Activated T-helper 1 cell treated with Interleukin-2 at 50 U/mL for 16 hours (primary cell): Measurements from ENCODE around the gene FBXL15.
"Not testable (repeated sequence)": the region's sequence is repeated elsewhere in the genome, so short reads cannot be mapped to it uniquely, and the experiment has no call there.

Experiments used
- DNase-seq: peaks from one replicate; pipeline ENCODE4 v3.0.0-alpha.2; 2020; ENCODE audit warnings: low read depth

The FBXL15 gene

DNA sequence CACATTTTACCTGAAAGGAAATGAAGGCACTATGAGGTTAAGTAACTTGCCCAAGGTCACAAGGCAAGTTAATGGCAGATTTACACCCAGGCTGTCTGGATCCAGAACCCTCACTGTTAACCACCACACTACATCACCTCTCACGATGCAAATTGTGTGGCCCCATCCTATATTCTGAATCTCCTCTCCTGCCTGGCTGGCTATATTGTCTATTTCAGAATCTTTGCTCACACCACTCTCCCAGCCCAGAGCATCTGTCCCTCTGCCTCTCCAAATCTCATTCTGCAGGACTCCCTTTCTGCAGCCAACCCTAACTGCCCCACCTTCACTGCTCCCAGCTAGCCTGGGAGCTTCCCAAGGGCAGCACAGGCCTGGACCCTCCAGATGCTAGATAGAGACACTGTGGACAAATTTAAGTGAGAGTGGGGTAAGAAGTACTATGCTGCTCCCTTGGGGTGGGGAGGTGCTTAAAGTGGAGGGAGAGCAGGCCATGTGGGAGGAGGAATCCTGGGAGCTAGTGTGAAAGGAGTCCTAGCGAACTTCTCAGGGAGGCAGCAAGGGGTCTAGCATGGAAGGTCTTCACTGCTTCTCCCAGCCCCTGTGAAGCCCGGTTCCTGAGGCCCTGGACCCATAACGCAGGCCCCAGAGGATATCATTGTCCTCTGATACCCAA is 11.0 kb downstream of the FBXL15 start:
- DNase-seq = no peak

DNA sequence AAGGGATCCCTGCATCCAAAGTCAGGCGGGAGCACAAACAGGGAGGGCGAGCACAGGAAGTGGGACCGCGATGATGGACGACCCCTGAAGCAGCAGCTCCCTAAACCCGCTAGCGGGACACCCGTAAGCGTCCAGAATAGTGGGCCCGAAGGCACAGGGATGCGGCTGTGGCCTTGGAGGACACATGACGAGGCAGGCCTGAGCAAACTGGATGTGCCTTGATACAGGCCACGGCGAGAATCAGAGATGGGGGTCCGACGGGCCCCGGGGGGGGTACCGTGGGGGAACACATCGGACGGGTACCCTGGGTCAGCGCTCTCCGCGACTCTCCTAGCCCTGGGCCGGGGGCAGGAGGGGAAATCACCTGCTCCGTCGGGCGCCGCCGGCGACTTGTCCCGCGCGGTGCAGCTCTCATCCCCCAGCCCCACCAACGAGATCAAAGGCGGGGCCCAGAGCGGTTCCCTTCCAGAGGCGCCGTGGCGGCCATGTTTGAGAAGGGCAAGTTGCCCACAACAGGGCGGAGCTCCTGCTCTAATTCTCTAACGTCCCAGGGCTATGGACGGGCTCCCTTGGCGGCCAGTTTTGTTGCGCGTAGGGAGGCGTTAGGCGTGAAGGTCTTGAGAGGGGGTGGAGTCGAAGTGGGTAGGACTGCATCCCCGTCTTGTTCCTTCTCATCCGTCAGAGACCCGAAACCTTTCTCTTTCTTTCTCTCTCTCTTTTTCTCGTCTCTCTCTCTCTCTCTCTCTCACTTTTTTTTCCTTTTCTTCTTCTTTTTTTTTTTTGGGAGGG is 11.7 kb downstream of the FBXL15 start, which contains the start of gene CUEDC2:
TSS of gene CUEDC2 (minus strand) at position 413 of the 789 bp plus-strand sequence. CDS start 7,386 bp downstream, outside the sequence.
- DNase-seq = peak; percentile 90

DNA sequence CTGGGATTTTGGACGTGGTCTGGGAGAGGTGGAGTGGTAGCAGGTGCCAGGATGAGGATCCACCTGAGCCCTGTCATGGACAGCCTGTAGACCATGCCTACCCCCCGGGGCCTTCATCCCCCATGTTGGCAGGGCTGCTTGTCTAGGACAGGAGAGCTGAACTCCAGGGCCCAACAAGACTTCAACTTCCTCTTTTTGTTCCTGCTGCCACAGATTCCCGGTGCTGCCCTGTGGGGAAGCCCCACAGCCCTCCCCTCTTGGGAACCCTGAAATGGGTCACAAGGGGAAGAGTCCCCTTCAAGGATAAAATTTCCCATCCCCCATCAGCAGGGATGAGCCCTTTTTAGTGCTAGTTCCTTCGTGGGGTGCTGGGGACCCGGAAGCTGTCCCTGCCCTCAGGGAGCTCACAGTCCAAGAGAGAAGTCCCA is 13.0 kb downstream of the FBXL15 start:
- no peak for DNase-seq

- no peak for DNase-seq
These were observed 13.9 kb downstream of the FBXL15 start for GRCh38 chr10:102434394-102435132.

DNA sequence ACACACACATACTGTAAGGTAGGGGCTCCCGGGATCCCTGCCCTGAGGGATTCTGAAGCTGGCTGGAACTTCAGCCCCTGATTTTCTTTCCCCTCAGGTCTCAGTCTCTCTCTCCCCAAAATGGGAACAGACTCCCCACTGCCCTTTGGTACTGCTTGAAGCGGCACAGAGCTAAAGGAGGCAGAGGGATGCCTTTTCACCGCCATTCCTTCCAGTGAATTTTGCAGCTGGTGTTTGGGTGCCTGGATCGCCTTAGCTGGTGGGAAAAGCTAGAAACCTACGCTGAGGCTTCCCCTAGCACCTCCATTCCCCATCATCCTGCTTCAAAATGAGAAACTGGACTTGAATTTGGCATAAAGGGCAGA is 14.5 kb downstream of the FBXL15 start:
- no peak for DNase-seq

DNA sequence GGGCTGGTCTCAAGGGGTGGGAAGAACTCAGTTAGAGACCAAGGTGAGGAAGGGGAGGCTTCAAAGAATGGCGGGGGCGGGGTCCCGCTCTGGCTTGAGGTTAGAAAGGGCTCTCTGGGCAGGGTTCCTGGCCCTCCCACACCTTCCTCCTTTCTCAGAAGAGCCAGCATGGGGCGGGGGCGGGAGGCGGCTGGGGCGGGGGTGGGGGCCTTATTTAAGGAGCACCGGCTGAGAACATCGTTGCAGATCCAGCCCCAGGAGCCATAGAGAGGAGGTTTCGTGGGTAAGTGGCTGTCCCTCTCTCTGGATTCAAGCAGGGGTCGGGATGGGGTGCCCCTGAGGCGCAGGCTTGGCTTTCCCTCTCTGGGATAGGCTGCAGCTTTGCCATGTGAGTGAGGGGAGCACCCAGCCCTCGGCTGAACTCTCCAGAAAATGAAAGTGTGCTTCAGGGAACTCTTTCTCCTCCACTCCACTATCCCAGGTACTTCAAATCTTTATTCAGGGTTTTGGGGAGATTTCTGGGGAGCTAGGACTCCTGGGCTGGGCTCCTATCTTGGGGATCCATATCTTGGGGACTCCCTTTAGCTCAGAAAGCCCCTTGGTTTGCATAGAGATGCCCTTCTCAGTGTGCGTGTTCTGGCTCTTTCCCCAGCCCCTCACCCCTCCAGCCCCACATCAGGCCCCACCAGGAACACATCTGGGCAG is 15.0 kb downstream of the FBXL15 start:
- no peak for DNase-seq

- DNase-seq = no peak
These were observed 15.7 kb downstream of the FBXL15 start for GRCh38 chr10:102436312-102436711.

GRCh38 chr10:102437515-102437914 is 16.9 kb downstream of the FBXL15 start:
- no peak for DNase-seq

DNA sequence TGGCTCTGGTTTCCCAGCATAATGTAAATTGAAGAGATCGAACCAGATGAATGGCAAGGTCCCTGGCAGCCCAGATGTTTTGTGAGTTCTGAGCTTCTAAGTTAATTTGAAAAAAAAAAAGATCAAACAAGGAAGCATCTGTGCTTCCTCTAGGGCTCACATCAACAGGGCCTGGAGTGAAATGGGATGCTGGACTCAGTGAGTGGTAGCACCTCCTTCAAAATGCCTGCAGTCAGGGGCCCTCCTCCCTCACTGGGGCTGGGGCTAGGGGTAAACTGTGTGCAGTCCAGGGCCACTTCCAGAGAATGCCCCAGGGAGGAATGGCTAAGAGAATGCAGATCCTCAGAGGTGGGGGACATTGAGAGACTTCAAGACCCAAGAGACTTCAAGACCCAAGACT is 17.7 kb downstream of the FBXL15 start:
- DNase-seq = no peak

- DNase-seq = no peak
These were observed 24.2 kb downstream of the FBXL15 start for GRCh38 chr10:102444851-102445250.

DNA sequence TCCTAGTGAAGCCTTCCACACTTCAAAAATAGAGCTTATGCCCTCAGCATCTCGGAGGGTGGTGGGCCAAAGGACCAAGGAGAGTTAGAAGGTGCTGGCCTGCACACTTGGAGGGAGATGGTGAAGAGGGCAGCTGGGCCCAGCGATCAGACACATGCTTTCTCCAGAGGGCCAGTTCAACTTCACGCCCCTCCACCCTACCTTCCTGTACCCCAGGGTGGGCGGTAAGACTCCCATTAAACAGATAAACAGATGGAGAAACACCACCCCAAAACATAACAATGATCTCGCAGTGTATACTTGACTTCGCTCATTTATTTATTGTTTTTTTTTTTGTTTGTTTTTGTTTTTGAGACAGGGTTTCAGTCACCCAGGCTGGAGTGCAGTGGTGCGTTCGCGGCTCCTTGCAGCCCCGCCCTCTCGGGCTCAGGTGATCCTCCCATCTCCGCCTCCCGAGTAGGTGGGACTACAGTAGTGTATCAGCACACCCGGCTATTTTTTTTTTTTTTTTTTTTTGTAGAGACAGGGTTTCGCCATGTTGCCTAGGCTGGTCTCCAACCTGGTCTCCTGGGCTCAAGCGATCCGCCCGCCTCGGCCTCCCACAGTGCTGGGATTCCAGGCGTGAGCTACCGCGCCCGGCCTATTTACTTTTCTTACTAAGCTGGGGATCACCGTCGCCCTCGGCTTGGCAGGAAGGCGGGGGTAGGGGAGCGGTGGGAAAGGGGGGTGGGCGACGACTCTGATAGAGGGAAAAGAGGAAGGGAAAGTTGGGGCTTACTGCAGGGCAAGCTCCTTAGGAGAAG is 28.9 kb downstream of the FBXL15 start:
- DNase-seq = peak; percentile 74

DNA sequence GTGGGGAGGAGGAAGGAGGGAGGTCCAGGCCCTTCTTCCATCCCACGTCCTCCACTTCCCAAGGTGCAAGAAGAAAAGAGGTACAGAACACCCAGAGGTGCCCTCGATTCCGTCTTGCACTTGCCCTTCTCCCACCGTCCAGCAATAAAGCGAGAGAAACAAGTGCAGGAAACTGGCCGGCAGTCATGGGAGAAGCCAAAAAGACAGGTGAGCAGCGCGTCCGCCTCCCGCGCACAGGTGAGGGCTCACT is 29.4 kb downstream of the FBXL15 start:
- DNase-seq = no peak

GRCh38 chr10:102450374-102451104 is 29.9 kb downstream of the FBXL15 start:
- DNase-seq = peak; percentile 90

- no peak for DNase-seq
These were observed 30.7 kb downstream of the FBXL15 start, which contains the start of gene C10orf95 for GRCh38 chr10:102451105-102451969. C10orf95 (minus strand) TSS chr10:102451543; CDS start chr10:102451093, 450 bp downstream.

DNA sequence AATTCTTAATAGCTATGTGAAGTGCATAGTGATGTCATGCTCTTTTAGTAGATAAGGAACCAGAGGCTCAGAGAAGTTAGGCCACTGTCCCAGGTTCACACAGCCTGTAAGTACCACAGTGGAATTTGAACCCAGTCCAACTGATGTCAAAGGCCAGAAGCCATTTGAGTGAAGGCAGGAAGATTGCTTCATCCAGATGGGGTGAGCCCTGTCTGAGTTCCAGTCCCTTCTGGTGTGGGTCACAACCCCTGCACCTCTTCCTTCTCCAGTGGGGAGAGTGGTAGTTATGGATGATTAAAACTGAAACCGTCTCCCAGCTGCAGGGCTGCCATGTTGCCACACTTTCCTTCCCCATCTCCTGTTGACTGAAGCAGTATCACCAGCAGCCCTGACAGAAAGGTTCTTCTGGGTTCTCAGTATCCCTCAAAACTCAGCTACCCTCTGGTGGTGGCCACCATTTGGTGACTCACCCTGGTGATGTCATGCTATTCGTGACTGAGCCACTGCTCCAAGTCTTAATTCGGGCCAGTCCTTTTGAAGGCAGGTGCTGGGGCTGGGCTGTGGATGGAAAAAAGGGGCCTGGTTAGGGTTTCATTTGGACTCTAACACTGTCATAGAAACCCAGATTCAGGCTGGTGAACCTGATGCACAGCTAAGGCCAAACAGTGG is 32.2 kb downstream of the FBXL15 start:
- DNase-seq = no peak

GRCh38 chr10:102453502-102453901 is 32.9 kb downstream of the FBXL15 start:
- no peak for DNase-seq

DNA sequence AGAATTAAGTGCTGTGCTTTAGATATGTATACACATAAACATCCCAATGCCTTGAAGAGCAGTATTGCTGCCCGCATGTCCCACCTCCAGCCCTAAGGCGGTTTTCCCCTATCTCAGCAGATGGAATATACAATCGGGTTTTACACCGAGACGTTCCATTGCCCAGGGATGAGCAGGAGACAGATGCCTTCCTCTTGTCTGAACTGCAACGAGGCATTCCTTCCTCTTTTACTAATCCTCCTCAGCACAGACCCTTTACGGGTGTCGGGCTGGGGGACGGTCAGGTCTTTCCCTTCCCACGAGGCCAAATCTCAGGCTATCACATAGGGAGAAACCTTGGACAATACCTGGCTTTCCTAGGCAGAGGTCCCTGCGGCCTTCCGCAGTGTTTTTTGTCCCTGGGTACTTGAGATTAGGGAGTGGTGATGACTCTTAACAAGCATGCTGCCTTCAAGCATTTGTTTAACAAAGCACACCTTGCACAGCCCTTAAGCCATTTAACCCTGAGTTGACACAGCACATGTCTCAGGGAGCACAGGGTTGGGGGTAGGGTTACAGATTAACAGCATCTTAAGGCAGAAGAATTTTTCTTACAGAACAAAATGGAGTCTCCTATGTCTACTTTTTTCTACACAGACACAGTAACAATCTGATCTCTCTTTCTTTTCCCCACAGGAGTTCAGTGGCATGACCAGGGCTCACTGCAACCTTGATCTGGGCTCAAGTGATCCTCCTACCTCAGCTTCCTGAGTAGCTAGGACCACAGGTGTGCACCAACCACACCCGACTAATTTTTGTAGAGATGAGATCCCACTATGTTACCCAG is 34.2 kb downstream of the FBXL15 start:
- not testable (repeated sequence) for DNase-seq

DNA sequence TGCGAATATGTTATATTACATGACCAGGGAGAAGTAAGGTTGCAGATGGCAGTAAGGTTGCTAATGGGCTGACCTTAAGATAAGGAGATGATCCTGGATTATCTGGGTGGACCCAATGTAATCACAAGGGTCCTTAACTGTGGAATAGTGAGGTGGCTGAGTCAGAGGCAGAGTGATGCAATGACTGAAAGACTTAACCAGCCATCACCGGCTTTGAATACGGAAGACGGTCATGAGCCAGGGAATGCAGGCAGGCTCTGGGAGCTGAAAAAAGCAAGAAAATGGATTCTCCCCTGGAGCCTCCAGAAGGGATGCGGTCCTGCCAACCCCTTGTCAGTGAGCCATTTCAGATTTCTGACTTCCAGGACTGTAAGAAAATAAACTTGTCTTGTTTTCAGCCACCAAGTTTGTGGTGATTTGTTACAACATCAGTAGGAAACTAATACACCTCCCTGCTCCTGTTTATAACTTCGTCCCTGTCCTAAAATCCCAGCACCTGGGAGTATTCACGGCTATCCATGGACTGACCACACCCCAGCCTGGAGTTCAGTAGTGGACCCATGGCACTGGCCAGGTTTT is 35.3 kb downstream of the FBXL15 start:
- no peak for DNase-seq
